MV-4-11 (cell line): ENCODE data around the gene MED8.

Experiments
- DNase-seq: peaks from one replicate; lab custom pipeline; 2025; lab: John Stamatoyannopoulos, UW

The MED8 gene

DNA sequence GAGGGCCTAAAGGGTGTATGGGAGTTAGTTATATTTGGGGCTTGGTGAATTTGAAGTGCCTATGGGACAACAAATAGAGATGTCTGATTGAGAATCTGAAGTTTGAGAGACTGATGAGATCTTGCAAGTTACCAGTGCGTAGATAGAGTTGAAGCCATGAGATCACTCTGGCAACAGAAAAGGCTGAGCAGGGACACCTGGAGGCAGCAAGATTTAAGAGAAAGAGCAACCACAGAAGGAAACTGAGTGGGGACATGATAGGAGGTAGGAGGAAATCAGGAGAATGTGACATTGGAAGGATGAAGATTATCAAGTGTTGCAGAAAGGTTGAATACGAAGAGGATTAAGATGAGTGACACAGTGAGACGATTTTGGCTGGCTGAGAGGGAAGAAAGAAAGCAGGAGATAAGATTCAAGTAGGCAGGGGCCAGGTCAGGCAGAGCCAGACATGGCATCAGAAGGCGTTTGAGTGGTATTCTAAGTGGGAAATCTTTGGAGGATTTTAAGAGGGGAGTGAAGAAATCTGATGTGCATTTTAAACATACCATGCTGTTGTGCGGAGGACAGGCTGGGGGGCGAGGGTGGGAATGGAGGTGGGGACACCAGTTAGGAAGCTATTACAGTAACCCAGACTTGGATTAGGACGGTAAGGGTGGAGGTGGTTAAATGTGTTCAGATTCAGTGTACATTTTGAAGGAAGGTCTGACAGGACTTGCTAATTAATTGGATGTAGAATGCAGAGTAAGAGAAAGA lies 55.0 kb downstream of the MED8 start:
- no peak for DNase-seq
